Raji (cell line): ENCODE data around the gene PACS2.
A peak's percentile ranks its signal among the peaks of the same experiment; 100 is the strongest.

Source experiments
- POLR2A ChIP-seq: IDR thresholded peaks from 2 replicates; pipeline ENCODE4 v1.6.1; 2011; ENCODE audit warnings: low read depth, low read length, control low read depth; ENCODE audit not compliant: insufficient read depth

PACS2 gene

GRCh38 chr14:105401699-105402098, 87.2 kb downstream of the PACS2 start:
- TF ChIP-seq POLR2A: 0 out of 2 replicates have a peak, but pooled peaks have one; percentile 14

- TF ChIP-seq POLR2A: no peak
Measured at GRCh38 chr14:105408592-105408991, 94.0 kb downstream of the PACS2 start.

- no peak for TF ChIP-seq POLR2A
Measured at GRCh38 chr14:105409364-105409763, 94.8 kb downstream of the PACS2 start.

- no peak for TF ChIP-seq POLR2A
Measured at GRCh38 chr14:105410642-105411016, 96.1 kb downstream of the PACS2 start.

DNA sequence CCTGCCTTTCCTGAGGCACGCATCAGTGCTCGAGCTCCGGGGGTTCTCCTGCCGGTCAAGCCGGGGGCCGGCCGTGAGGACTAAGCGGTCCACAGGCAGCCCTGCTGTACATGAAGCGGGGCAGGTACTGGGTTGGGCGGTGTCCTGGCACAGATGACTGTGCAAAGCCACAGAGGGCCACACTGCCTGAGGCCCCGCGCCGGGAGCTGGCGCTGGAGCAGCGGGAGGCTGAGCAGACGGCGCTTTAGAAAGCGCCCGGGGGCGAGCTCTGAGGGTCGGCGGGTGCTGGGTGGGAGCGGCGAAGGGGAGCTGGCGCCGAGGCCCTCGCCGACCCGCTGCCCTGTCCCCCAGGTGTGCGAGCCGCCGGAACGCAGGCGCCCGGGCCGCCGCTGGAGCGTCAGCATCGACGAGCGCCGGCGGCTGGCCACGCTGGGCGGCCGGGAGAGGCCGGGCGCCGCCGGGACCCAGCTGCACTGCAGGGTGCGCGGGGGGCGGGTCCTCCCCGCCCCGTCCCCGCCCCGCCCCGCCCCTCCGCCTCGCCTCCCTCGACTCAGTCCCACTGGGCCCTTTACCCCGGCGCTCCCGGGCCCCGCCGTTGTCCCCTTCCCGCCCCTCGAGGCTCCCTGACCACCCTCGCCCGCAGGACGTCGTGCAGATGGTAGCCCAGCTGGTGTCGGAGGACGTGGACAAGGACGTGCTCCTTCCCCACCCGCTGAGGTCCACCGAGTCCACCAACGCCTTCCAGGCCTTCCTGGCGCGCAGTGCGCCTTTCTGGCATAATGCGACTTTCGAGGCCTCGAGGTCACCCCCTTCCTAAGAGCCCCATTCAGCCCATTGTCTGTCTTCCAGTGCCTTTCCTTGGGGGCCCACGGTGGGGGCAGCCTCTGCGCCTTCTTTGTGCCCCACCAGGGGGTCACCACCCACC, 96.7 kb downstream of the PACS2 start:
- TF ChIP-seq POLR2A: no peak

GRCh38 chr14:105411985-105412770, 97.6 kb downstream of the PACS2 start:
- TF ChIP-seq POLR2A: no peak

GRCh38 chr14:105412771-105413543, 98.4 kb downstream of the PACS2 start:
- 0 out of 2 replicates have a peak, but pooled peaks have one; percentile 2 for TF ChIP-seq POLR2A

DNA sequence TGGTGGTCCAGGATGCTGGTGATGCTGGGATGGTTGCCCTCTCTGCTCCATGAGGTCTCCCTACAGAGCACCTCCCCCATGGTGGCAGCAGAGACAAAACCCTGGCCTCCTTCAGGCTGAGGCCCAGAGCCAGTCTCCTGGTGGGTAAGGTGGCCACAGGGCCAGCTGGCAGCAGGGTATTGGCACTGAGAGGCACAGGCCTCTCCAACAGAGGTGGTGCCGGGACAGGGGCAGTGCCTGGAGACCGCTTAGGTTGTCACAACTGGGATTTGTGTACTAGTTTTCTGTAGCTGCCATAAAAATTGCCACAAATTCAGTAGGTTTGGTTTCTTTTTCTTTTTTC, 99.0 kb downstream of the PACS2 start:
- no peak for TF ChIP-seq POLR2A

- TF ChIP-seq POLR2A: no peak; the same call in 1 of the 2 replicates
Measured at GRCh38 chr14:105414456-105415371, 100.2 kb downstream of the PACS2 start.

GRCh38 chr14:105415481-105416428, 101.2 kb downstream of the PACS2 start:
- TF ChIP-seq POLR2A: no peak

DNA sequence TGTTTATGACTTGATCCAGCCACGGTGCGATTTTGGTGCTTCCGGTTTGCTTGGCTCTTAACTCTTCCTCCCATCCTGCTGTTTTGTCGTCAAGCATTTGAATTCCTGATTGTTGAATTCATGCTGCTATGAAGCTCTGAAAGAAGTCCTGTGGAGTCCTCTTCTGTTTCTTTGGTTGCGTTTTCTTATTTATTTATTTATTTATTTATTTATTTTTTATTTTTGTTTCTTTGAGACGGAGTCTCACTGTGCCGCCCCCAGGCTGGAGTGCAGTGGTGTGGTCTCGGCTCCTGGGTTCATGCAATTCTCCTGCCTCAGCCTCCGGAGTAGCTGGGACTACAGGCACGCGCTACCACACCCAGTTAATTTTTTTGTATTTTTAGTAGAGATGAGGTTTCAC, 102.1 kb downstream of the PACS2 start:
- TF ChIP-seq POLR2A: no peak

GRCh38 chr14:105417690-105418121, 103.2 kb downstream of the PACS2 start:
- no peak for TF ChIP-seq POLR2A
